B cell (primary cell): ENCODE measurements around the gene MROH2A.

Experiments used
- CTCF ChIP-seq: fragments of 200-600 bp; IDR thresholded peaks from one replicate; pipeline ENCODE4 v1.8.0; 2022; ENCODE audit warnings: antibody characterized with exemption, mild to moderate bottlenecking
- EZH2 ChIP-seq: IDR thresholded peaks from 2 replicates; pipeline ENCODE4 v1.6.1; 2012; ENCODE audit warnings: borderline replicate concordance, low read depth, mild to moderate bottlenecking, moderate library complexity, low read length; ENCODE audit not compliant: insufficient read depth, poor library complexity, severe bottlenecking

GRCh38 chr2:233817995-233818638, 40.0 kb downstream of the MROH2A start:
- TF ChIP-seq CTCF (no peak), EZH2 (no peak)
